Fibroblast of mammary gland (primary cell): ENCODE results near the gene LYSMD1.
A peak's percentile ranks its signal among the peaks of the same experiment; 100 is the strongest.

Experiments used
- DNase-seq: peaks from one replicate; pipeline ENCODE4 v3.0.0-alpha.2; 2010; ENCODE audit warnings: low read depth
- H3K4me3 ChIP-seq: 2 replicates; pipeline ENCODE4 v1.5.1; 2011; ENCODE audit warnings: low read depth, mild to moderate bottlenecking, low read length, moderate library complexity; ENCODE audit not compliant: control insufficient read depth
- TF ChIP-seq, protein P1 (sequence below): conservative IDR thresholded peaks from 2 replicates; pipeline ENCODE4 v1.5.1; 2011; ENCODE audit warnings: low read depth, low read length, inconsistent platforms; ENCODE audit not compliant: control insufficient read depth, insufficient read depth

The LYSMD1 gene

DNA sequence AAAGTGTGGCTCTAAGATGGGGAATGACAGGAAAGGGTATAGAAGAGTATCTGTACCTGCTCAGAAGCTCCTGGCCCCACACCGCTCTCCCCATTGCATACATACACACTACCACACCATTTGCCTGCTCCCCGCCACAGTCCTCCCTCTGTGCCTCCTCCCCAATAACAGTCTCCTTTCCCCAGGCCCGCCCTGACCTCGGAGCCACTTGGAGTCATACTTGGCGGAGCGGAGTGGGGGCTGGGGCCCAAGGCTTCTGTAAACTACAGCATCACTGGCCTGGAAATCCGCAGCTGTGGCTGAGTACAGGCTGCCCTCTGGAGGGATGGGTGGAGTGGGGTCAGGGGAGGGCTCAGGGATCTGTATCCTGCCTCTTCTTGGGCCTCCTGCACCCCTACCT lies 27.9 kb downstream of the LYSMD1 start:
- no peak overlapping the region for H3K4me3 ChIP-seq
- DNase-seq: no peak
- TF ChIP-seq, protein P1, sequence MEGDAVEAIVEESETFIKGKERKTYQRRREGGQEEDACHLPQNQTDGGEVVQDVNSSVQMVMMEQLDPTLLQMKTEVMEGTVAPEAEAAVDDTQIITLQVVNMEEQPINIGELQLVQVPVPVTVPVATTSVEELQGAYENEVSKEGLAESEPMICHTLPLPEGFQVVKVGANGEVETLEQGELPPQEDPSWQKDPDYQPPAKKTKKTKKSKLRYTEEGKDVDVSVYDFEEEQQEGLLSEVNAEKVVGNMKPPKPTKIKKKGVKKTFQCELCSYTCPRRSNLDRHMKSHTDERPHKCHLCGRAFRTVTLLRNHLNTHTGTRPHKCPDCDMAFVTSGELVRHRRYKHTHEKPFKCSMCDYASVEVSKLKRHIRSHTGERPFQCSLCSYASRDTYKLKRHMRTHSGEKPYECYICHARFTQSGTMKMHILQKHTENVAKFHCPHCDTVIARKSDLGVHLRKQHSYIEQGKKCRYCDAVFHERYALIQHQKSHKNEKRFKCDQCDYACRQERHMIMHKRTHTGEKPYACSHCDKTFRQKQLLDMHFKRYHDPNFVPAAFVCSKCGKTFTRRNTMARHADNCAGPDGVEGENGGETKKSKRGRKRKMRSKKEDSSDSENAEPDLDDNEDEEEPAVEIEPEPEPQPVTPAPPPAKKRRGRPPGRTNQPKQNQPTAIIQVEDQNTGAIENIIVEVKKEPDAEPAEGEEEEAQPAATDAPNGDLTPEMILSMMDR: no peak

DNA sequence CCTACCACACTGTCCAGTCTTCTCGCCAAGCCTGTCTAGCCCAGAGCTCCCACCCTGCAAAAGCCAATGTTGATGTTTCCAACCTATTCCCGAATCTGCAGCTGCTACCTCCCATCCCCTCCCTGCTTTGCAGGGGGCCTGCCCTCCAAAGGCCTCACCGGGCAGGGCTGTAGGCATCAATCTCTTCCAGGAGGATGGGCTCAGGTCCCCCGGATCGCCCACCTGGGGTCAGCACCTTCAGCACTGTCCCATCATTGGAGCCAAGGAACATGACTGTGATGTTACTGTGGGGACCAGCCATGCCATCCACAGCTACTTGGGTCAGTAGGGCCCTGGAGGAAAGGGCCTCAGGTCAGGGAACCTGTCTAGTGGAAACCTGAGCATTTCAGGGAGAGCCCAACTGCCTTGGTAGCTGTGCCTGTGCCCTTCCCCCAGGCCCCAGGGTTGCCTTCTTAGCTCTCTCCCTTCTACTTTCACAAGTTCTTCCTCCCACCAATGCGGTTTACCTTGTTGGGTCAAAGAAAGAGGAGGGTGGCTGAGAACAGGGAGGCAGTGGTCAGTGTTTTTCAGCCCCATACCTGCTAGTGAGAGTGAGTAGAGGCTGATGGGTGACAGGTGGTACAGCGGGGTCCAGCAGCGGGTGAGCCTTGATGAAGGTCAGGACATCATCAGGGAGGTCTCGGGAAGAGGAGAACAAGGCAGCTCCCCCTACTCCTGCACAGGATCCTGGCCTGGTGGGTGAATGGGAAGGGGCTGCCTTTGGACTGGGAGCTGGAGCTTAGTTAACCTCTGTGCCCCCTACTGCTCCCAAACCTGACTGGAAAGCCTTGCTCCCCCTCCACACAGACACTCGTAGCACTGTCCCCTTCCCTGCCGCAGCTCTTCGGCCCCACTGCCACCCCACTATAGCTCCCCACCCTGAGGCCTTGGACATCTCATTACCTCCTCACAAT lies 30.0 kb downstream of the LYSMD1 start:
- no peak for DNase-seq
- TF ChIP-seq, protein P1: no peak
- H3K4me3 ChIP-seq: no peak overlapping the region

DNA sequence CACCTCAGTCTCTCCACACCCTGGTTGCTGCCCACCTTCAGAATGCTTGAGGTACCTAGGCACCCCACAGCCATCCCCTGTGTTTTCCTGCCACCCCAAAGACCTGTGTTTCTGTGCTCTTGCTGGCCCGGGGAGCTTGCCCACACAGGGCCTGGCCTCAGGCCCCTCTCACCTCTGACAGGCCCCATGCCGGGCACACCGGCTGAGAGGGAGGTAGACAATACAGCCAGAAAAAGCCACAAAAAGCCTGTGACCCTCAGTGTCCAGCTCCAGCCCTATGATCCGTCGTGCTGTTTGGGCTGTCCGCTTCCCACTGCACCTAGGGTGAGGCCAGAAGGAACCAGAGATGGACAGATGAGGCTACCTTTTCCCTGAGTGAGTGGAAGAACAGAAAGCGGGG lies 30.7 kb downstream of the LYSMD1 start:
- TF ChIP-seq, protein P1: no peak
- no peak overlapping the region for H3K4me3 ChIP-seq
- no peak for DNase-seq

DNA sequence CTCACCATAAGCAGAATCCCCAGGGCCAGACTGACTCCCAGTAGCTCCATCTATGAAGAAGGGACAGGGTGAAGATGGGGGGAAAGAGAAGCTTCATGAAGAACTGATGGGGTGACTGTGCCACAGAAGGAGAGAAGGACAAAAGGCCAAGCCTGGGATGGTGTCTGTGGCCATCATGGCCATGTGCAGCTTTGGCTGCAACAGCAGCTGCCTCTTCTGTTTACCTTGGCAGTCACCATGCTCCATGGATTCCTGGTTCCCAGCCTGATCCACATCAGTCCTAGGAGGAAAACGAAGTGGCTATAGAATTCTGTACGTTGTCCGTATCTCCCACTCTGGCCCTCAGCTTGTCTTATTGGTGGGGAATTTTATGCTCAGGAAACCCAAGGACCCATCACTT lies 31.3 kb downstream of the LYSMD1 start:
- TF ChIP-seq, protein P1: no peak
- DNase-seq: peak; percentile 11
- no peak overlapping the region for H3K4me3 ChIP-seq

- TF ChIP-seq, protein P1: no peak
- peak; percentile 19 for DNase-seq
- no peak overlapping the region for H3K4me3 ChIP-seq
Observed at GRCh38 chr1:151133018-151133806, 32.5 kb downstream of the LYSMD1 start.

DNA sequence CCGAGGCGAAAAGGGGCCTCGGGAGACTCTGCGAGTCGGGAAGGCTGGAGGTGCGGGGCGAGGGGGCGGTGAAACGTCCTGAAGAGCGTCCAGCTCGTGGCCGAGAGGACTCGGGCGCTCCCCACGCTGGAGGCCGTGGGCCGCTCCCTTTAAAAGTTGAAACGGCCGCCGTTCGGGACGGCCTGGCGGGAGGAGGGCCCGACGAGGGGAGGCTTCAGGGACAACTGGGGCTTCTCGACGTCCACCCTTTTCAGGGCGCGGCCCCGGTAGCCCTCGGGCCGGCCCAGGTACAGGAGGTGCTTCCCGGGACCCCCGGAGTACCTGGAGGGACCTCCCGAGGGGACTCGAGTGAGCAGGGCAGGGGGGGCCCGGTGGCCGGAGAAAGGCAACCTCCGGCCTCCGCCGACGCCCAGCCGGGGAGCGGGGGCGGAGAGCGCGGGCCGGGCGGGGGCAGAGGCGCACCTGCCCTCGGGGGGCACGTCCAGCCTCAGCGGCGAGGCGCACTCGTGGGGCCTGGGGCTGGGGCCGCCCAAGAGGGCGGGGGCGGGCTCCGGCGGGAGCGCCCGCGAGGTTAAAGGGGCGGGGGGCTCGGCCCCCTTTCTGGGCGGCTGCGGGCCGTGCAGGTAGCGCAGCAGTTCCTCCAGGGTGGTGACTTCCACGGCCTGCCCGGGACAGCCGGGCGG lies 33.2 kb downstream of the LYSMD1 start:
- TF ChIP-seq, protein P1: no peak
- DNase-seq: no peak
- H3K4me3 ChIP-seq: no peak overlapping the region
